PFSK-1 (cell line): ENCODE results near the gene PFN2.

Experiments
- FOXP2 ChIP-seq: optimal IDR thresholded peaks from 2 replicates; pipeline ENCODE3; 2011; ENCODE audit warnings: borderline replicate concordance, control low read depth, inconsistent platforms; ENCODE audit not compliant: insufficient read depth; ENCODE audit errors: extremely low read length, extremely low read depth
- POLR2AphosphoS5 ChIP-seq: IDR thresholded peaks from 2 replicates; pipeline ENCODE4 v1.6.1; 2012; ENCODE audit warnings: low read depth, mild to moderate bottlenecking, control low read depth, low read length, moderate library complexity
- REST ChIP-seq, 2 experiments: IDR thresholded peaks; 2 replicates each; pipeline versions ENCODE4 v1.6.1 to v1.8.0; 2011 to 2012; ENCODE audit warnings: low read depth in 2 of 2, low read length in 2 of 2, control low read depth in 1 of 2, inconsistent platforms in 1 of 2, mild to moderate bottlenecking in 1 of 2, moderate library complexity in 1 of 2; ENCODE audit not compliant: insufficient read depth in 1 of 2
- SIN3A ChIP-seq: IDR thresholded peaks from 2 replicates; pipeline ENCODE4 v1.6.1; 2012; ENCODE audit warnings: mild to moderate bottlenecking, low read length, moderate library complexity, borderline replicate concordance; ENCODE audit not compliant: insufficient read depth
- TAF1 ChIP-seq: IDR thresholded peaks from 2 replicates; pipeline ENCODE4 v1.6.1; 2012; ENCODE audit warnings: low read length, control low read depth, borderline replicate concordance; ENCODE audit not compliant: insufficient read depth

Gene PFN2

GRCh38 chr3:150005243-150006112 lies 34.8 kb upstream of the PFN2 start:
- TF ChIP-seq FOXP2 (no peak), POLR2AphosphoS5 (no peak)

GRCh38 chr3:150000641-150001040 lies 29.9 kb upstream of the PFN2 start:
- TF ChIP-seq SIN3A, result no peak

GRCh38 chr3:149999421-149999820 lies 28.7 kb upstream of the PFN2 start:
- no peak for TF ChIP-seq SIN3A
- TF ChIP-seq POLR2AphosphoS5, result no peak
- TF ChIP-seq FOXP2, result no peak
- no peak for TF ChIP-seq REST (IDR thresholded peaks at IDR 0.05; ENCODE audit: insufficient read depth in 1 of 2, low read depth in 2 of 2, low read length in 2 of 2)
- TF ChIP-seq TAF1, result no peak

GRCh38 chr3:149998946-149999345 lies 28.3 kb upstream of the PFN2 start:
- no peak for TF ChIP-seq REST (IDR thresholded peaks at IDR 0.05; ENCODE audit: insufficient read depth in 1 of 2, low read depth in 2 of 2, low read length in 2 of 2)

GRCh38 chr3:149992416-149993058 lies 21.8 kb upstream of the PFN2 start:
- TF ChIP-seq REST (IDR thresholded peaks at IDR 0.05; ENCODE audit: insufficient read depth in 1 of 2, low read depth in 2 of 2, low read length in 2 of 2), result no peak
- TF ChIP-seq SIN3A, result no peak
- no peak for TF ChIP-seq TAF1
- TF ChIP-seq POLR2AphosphoS5, result no peak
- TF ChIP-seq FOXP2, result no peak

- TF ChIP-seq SIN3A, result no peak
- no peak for TF ChIP-seq TAF1
- TF ChIP-seq REST (IDR thresholded peaks at IDR 0.05; ENCODE audit: insufficient read depth in 1 of 2, low read depth in 2 of 2, low read length in 2 of 2), result no peak
- no peak for TF ChIP-seq FOXP2
- TF ChIP-seq POLR2AphosphoS5, result no peak
Observed at GRCh38 chr3:149990423-149990948, 19.8 kb upstream of the PFN2 start.
